Caco-2 (cell line): Measurements from ENCODE around the gene PGRMC1. TPM values are rescaled to one million over a fixed set of nuclear protein-coding genes. Genes with fewer than 3 reads are reported as not detected.

ENCODE experiments used
- BruUV-seq: library from RNA; stranded (reverse); fragments of 400-500 nt; replicated peaks from 2 replicates; lab custom pipeline; 2021; lab: Mats Ljungman, UMichigan
- CTCF ChIA-PET: fragments of 300-600 bp; sonication (Branson Sonifier 250); formaldehyde crosslinking; loops from one replicate; lab custom pipeline; 2022; ENCODE audit warnings: antibody characterized with exemption; lab: Charles Lee
- POLR2A ChIA-PET: fragments of 300-600 bp; sonication (Branson Sonifier 250); formaldehyde crosslinking; loops from one replicate; lab custom pipeline; 2022; ENCODE audit warnings: antibody characterized with exemption; lab: Charles Lee
- DNase-seq, 2 experiments: peaks; one replicate each; pipeline versions ENCODE4 v3.0.0 to v3.0.0-alpha.2; 2020 to 2022
- H3K27me3 ChIP-seq: replicated peaks from 2 replicates; pipeline ENCODE4 v1.6.0; 2011; ENCODE audit warnings: low read length; ENCODE audit not compliant: control insufficient read depth, insufficient read depth
- H3K36me3 ChIP-seq: 2 replicates; pipeline ENCODE4 v1.5.1; 2011; ENCODE audit warnings: low read length; ENCODE audit not compliant: control insufficient read depth, insufficient read depth
- H3K4me1 ChIP-seq: fragments of 250-450 bp; sonication (Bioruptor Pico); 2 replicates; pipeline ENCODE4 v1.5.1; 2020; ENCODE audit warnings: mild to moderate bottlenecking
- H3K4me3 ChIP-seq: 2 replicates; pipeline ENCODE4 v1.5.1; 2011; ENCODE audit warnings: low read depth, mild to moderate bottlenecking, control low read depth, low read length
- H3K9me3 ChIP-seq: fragments of 250-450 bp; sonication (Bioruptor Pico); 2 replicates; pipeline ENCODE4 v1.5.1; 2020; ENCODE audit warnings: mild to moderate bottlenecking, moderate library complexity
- H3K27ac Mint-ChIP-seq: one replicate; pipeline ENCODE4 v1.8.0; 2022; ENCODE audit warnings: mixed read lengths; ENCODE audit not compliant: unreplicated experiment
- H3K27me3 Mint-ChIP-seq: one replicate; pipeline ENCODE4 v1.8.0; 2022; ENCODE audit warnings: mixed read lengths; ENCODE audit not compliant: insufficient read depth, unreplicated experiment
- H3K36me3 Mint-ChIP-seq: one replicate; pipeline ENCODE4 v1.8.0; 2022; ENCODE audit warnings: mild to moderate bottlenecking, mixed read lengths; ENCODE audit not compliant: insufficient read depth, unreplicated experiment
- H3K4me1 Mint-ChIP-seq: one replicate; pipeline ENCODE4 v1.8.0; 2022; ENCODE audit warnings: low read depth, mixed read lengths; ENCODE audit not compliant: unreplicated experiment
- H3K4me3 Mint-ChIP-seq: one replicate; pipeline ENCODE4 v1.8.0; 2022; ENCODE audit warnings: mild to moderate bottlenecking, moderate library complexity, mixed read lengths; ENCODE audit not compliant: unreplicated experiment
- H3K9me3 Mint-ChIP-seq: one replicate; pipeline ENCODE4 v1.8.0; 2022; ENCODE audit warnings: mixed read lengths; ENCODE audit not compliant: unreplicated experiment
- intact Hi-C: fragments of 100-400 bp; cut with micrococcal nuclease; formaldehyde crosslinking; loops from one replicate; pipeline ENCODE4 v1.10.0; 2022; ENCODE audit not compliant: unreplicated experiment
- total RNA-seq: library from RNA; stranded (reverse); gene quantifications from 2 replicates; pipeline ENCODE4 v1.2.3, GENCODE V29; 2022
- TF ChIP-seq, protein P1 (sequence below), 2 experiments: fragments of 200-600 bp in 1 of 2; IDR thresholded peaks; 1 replicate in 1 of 2; 2 replicates in 1 of 2; pipeline versions ENCODE4 v1.5.1 to v1.8.0; 2011 to 2022; ENCODE audit warnings: antibody characterized with exemption in 1 of 2, control low read depth in 1 of 2, inconsistent platforms in 1 of 2, low read depth in 1 of 2, low read length in 1 of 2, mild to moderate bottlenecking in 1 of 2, moderate library complexity in 1 of 2; ENCODE audit not compliant: insufficient read depth in 1 of 2, severe bottlenecking in 1 of 2, unreplicated experiment in 1 of 2

The PGRMC1 gene
- total RNA-seq, 1 experiment from 2014 or later: 107 TPM

DNA sequence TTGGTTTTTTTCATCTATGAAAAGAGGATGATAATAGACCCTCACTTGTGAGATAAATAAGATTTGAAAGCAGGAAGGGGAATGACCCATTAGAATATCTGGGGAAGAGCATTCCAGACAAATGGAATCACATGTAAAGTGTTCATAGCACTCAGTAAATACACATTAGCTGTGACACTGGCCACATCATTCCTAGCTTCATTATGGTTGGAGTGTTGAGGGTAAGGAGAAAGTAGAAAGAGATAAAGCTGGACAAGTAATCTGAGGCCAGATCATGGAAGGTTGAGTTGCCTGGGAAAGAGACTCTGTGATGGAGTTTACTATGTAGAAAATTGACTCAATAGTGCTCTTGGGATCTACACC is 6.9 kb upstream of the PGRMC1 start:
- Mint-ChIP-seq H3K4me1 (no peaks in the 10 kb centered on the region), H3K9me3 (no peaks in the 10 kb centered on the region), H3K36me3 (no peaks in the 10 kb centered on the region), H3K27ac (no peak overlapping the region), H3K4me3 (no peak overlapping the region), H3K27me3 (peaks cover 22% of the 10 kb centered on the region)
- no peaks in the 10 kb centered on the region for H3K9me3 ChIP-seq
- CTCF ChIA-PET: no interaction called here
- POLR2A ChIA-PET: no interaction called here
- intact Hi-C loops: no loop called here
- H3K4me3 ChIP-seq: no peak overlapping the region
- TF ChIP-seq, protein P1, sequence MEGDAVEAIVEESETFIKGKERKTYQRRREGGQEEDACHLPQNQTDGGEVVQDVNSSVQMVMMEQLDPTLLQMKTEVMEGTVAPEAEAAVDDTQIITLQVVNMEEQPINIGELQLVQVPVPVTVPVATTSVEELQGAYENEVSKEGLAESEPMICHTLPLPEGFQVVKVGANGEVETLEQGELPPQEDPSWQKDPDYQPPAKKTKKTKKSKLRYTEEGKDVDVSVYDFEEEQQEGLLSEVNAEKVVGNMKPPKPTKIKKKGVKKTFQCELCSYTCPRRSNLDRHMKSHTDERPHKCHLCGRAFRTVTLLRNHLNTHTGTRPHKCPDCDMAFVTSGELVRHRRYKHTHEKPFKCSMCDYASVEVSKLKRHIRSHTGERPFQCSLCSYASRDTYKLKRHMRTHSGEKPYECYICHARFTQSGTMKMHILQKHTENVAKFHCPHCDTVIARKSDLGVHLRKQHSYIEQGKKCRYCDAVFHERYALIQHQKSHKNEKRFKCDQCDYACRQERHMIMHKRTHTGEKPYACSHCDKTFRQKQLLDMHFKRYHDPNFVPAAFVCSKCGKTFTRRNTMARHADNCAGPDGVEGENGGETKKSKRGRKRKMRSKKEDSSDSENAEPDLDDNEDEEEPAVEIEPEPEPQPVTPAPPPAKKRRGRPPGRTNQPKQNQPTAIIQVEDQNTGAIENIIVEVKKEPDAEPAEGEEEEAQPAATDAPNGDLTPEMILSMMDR (IDR thresholded peaks at IDR 0.05; ENCODE audit: insufficient read depth in 1 of 2, low read depth in 1 of 2, low read length in 1 of 2, severe bottlenecking in 1 of 2, unreplicated experiment in 1 of 2): no peak
- H3K4me1 ChIP-seq: no peaks in the 10 kb centered on the region
- BruUV-seq: no TSS peak
- no peaks in the 10 kb centered on the region for H3K27me3 ChIP-seq
- no peak for DNase-seq
- no peaks in the 10 kb centered on the region for H3K36me3 ChIP-seq

DNA sequence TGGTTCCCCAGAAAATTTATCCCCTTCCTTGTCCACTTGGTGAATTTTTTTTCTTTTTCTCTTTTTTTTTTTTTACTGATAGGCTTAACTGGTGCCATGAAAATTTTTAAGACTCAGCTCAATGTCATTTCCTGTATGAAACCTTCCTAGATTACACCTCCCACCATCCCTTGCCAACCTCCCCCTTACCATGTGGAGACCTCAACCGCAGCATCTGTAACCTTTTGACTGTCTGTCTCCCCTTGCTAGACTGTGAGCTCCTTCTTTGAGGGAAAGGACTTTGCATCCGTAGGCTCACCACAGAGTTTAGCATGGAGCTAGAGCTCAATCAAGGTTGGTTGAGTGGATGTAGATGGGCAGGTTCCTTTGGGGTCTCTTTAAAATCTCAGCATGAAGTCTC is 5.2 kb upstream of the PGRMC1 start:
- DNase-seq: no peak
- POLR2A ChIA-PET: no interaction called here
- H3K27me3 Mint-ChIP-seq: peaks cover 22% of the 10 kb centered on the region
- Histone ChIP-seq H3K9me3 (no peaks in the 10 kb centered on the region), H3K4me1 (no peaks in the 10 kb centered on the region), H3K36me3 (no peaks in the 10 kb centered on the region), H3K27me3 (no peaks in the 10 kb centered on the region), H3K4me3 (no peak overlapping the region)
- CTCF ChIA-PET: no interaction called here
- BruUV-seq: no TSS peak
- intact Hi-C loops: no loop called here
- no peaks in the 10 kb centered on the region for H3K36me3 Mint-ChIP-seq
- H3K27ac Mint-ChIP-seq: no peak overlapping the region
- no peaks in the 10 kb centered on the region for H3K9me3 Mint-ChIP-seq
- TF ChIP-seq, protein P1 (IDR thresholded peaks at IDR 0.05; ENCODE audit: insufficient read depth in 1 of 2, low read depth in 1 of 2, low read length in 1 of 2, severe bottlenecking in 1 of 2, unreplicated experiment in 1 of 2): no peak
- no peak overlapping the region for H3K4me3 Mint-ChIP-seq
- peaks cover 6% of the 10 kb centered on the region for H3K4me1 Mint-ChIP-seq

DNA sequence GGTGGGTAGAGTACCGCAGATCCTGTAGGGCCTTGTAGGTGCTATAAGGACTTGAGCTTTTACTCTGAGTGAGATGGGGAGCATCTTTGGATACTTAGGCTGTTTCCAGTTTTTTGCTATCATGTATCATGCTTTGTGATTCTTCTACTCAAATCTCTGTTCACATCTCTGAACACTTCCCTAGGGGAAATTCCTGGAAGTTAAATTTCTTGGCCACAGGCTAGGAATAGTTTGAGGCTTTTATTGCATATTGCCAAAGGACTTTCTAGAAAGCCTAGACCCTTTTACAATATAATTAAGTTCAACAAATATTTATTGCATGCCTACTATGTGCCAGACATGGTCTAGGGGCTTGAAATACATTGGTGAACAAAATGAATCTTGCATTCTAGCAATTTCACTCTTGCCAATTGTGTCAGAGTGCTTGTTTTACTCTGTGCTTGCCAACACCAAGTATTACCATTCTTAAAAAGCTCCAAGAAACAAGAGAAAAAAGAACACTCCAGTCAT is 4.1 kb upstream of the PGRMC1 start:
- ChIA-PET CTCF (interaction anchor here (0.6 kb wide), 1 partner anchor 737 kb away, joined by 4 read pairs; the partner anchor contains the start of gene DOCK11), POLR2A (no interaction called here)
- Mint-ChIP-seq H3K9me3 (no peaks in the 10 kb centered on the region), H3K36me3 (peaks cover 4% of the 10 kb centered on the region), H3K27me3 (peaks cover 20% of the 10 kb centered on the region), H3K4me1 (peaks cover 7% of the 10 kb centered on the region), H3K4me3 (no peak overlapping the region), H3K27ac (no peak overlapping the region)
- H3K4me1 ChIP-seq: no peaks in the 10 kb centered on the region
- no peaks in the 10 kb centered on the region for H3K9me3 ChIP-seq
- TF ChIP-seq, protein P1 (IDR thresholded peaks at IDR 0.05; ENCODE audit: insufficient read depth in 1 of 2, low read depth in 1 of 2, low read length in 1 of 2, severe bottlenecking in 1 of 2, unreplicated experiment in 1 of 2): no peak
- no peaks in the 10 kb centered on the region for H3K36me3 ChIP-seq
- no peak overlapping the region for H3K4me3 ChIP-seq
- DNase-seq: no peak
- intact Hi-C loops: no loop called here
- no peaks in the 10 kb centered on the region for H3K27me3 ChIP-seq
- BruUV-seq: no TSS peak
